Activated T-helper 17 cell treated with anti-CD3 and anti-CD28 coated beads, Interleukin-2, amount 50 U/mL, for 72 hours (primary cell): ENCODE data around the gene WHRN. TPM values are rescaled to one million over a fixed set of nuclear protein-coding genes. Genes with fewer than 3 reads are reported as not detected.

ENCODE experiments used
- ATAC-seq: fragments of 150-1000 bp; cut with Tn5 transposase; replicated peaks from 2 replicates; pipeline ENCODE4 v1.10.0; 2021; ENCODE audit warnings: mild to moderate bottlenecking, moderate library complexity
- H3K27ac Mint-ChIP-seq: one replicate; pipeline ENCODE4 v1.8.0; 2022; ENCODE audit warnings: mixed read lengths
- H3K27me3 Mint-ChIP-seq: one replicate; pipeline ENCODE4 v1.8.0; 2022; ENCODE audit warnings: mixed read lengths
- H3K36me3 Mint-ChIP-seq: one replicate; pipeline ENCODE4 v1.8.0; 2022; ENCODE audit warnings: low read depth, mild to moderate bottlenecking, mixed read lengths
- H3K4me1 Mint-ChIP-seq: one replicate; pipeline ENCODE4 v1.8.0; 2022; ENCODE audit warnings: mixed read lengths
- H3K4me3 Mint-ChIP-seq: one replicate; pipeline ENCODE4 v1.8.0; 2022; ENCODE audit warnings: mild to moderate bottlenecking, mixed read lengths
- H3K9me3 Mint-ChIP-seq: one replicate; pipeline ENCODE4 v1.8.0; 2022; ENCODE audit warnings: mixed read lengths
- total RNA-seq, 2 donors: library from RNA; stranded (reverse); gene quantifications; one replicate each; pipeline ENCODE4 v1.2.3, GENCODE V29; 2022

The WHRN gene
- total RNA-seq, 2 donors from 2014 or later, result 4.0 to 29.1 TPM

DNA sequence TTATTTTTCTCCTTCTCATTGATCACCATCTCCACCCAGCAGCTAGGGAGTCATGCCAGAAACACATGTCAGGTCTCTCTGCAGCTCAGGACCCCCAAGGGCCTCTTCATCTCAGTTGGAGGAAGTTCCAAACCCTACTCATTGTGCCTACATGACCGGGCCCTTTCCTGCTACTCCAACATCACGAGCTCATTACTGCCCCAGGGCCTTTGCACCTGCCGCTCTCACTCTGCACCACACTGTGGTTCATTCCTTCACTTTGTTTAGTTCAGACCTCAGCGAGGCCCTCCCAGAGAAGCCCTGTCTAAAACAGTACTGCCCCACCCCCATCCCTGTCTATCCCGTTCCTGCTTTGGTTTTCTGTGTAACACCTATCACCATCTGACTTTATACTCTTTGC is 95.4 kb downstream of the WHRN start:
- Mint-ChIP-seq H3K27me3 (no peaks in the 10 kb centered on the region), H3K9me3 (no peaks in the 10 kb centered on the region), H3K4me1 (no peaks in the 10 kb centered on the region), H3K36me3 (no peaks in the 10 kb centered on the region), H3K4me3 (no peak overlapping the region), H3K27ac (peak overlapping the region; percentile 12)
- ATAC-seq, result no peak

- Mint-ChIP-seq H3K9me3 (no peaks in the 10 kb centered on the region), H3K36me3 (no peaks in the 10 kb centered on the region), H3K4me3 (no peak overlapping the region), H3K27ac (peak overlapping the region; percentile 12), H3K4me1 (no peaks in the 10 kb centered on the region), H3K27me3 (no peaks in the 10 kb centered on the region)
- no peak for ATAC-seq
These were observed 96.0 kb downstream of the WHRN start for GRCh38 chr9:114409103-114409780.

DNA sequence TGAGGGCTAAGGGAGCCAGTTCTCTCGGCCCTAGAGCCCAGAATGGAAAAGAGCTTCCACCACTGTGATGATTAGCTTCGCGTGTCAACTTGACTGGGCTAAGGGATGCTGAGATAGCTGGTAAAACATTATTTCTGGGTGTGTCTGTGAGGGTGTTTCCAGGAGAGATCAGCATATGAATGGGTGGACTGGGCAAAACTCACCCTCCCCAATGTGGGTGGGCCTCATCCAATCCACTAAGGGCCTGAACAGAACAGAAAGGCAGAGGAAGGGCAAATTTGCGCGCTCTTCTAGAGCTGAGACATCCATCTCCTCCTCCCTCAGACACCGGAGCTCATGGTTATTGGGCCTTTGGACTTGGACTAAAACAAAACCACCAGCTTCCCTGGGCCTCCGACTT is 96.6 kb downstream of the WHRN start:
- Mint-ChIP-seq H3K36me3 (no peaks in the 10 kb centered on the region), H3K27ac (peak overlapping the region; percentile 38), H3K4me1 (no peaks in the 10 kb centered on the region), H3K27me3 (no peaks in the 10 kb centered on the region), H3K4me3 (no peak overlapping the region), H3K9me3 (no peaks in the 10 kb centered on the region)
- no peak for ATAC-seq

- Mint-ChIP-seq H3K4me1 (no peaks in the 10 kb centered on the region), H3K36me3 (no peaks in the 10 kb centered on the region), H3K27me3 (no peaks in the 10 kb centered on the region), H3K4me3 (no peak overlapping the region), H3K9me3 (no peaks in the 10 kb centered on the region), H3K27ac (peak overlapping the region; percentile 45)
- no peak for ATAC-seq
These were observed 97.4 kb downstream of the WHRN start for GRCh38 chr9:114407889-114408288.

DNA sequence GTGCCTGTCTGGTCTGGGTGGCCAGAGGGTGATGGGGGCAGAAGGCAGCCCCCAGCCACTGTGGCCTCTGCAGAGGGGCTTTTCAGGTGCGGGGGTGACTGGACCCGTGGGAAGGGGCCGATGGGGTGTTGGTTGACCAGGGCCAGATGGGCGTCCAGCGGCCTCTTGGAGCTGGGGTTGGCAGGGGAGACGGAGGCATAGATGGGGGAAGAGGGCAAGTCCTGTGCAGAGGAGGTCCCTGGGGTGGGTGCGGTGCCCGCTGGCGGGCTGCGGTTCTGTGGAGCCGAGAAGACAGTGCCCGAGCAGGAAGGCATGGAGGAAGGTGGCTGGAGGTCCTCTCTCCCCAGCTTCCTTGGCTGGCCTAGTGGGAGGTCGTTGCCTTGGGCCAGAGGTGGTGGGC is 98.8 kb downstream of the WHRN start:
- no peaks in the 10 kb centered on the region for H3K36me3 Mint-ChIP-seq
- ATAC-seq, result no peak
- no peaks in the 10 kb centered on the region for H3K4me1 Mint-ChIP-seq
- no peaks in the 10 kb centered on the region for H3K27me3 Mint-ChIP-seq
- no peak overlapping the region for H3K4me3 Mint-ChIP-seq
- H3K27ac Mint-ChIP-seq, result no peak overlapping the region
- H3K9me3 Mint-ChIP-seq, result no peaks in the 10 kb centered on the region

- Mint-ChIP-seq H3K9me3 (no peaks in the 10 kb centered on the region), H3K4me3 (no peak overlapping the region), H3K27me3 (no peaks in the 10 kb centered on the region), H3K36me3 (no peaks in the 10 kb centered on the region), H3K27ac (no peak overlapping the region), H3K4me1 (no peaks in the 10 kb centered on the region)
- peak; percentile 98 for ATAC-seq
These were observed 99.8 kb downstream of the WHRN start for GRCh38 chr9:114405294-114406034.

- Mint-ChIP-seq H3K4me3 (no peak overlapping the region), H3K27ac (no peak overlapping the region), H3K9me3 (no peaks in the 10 kb centered on the region), H3K36me3 (no peaks in the 10 kb centered on the region), H3K27me3 (no peaks in the 10 kb centered on the region), H3K4me1 (no peaks in the 10 kb centered on the region)
- ATAC-seq, result no peak
These were observed 100.7 kb downstream of the WHRN start for GRCh38 chr9:114404531-114404930.

DNA sequence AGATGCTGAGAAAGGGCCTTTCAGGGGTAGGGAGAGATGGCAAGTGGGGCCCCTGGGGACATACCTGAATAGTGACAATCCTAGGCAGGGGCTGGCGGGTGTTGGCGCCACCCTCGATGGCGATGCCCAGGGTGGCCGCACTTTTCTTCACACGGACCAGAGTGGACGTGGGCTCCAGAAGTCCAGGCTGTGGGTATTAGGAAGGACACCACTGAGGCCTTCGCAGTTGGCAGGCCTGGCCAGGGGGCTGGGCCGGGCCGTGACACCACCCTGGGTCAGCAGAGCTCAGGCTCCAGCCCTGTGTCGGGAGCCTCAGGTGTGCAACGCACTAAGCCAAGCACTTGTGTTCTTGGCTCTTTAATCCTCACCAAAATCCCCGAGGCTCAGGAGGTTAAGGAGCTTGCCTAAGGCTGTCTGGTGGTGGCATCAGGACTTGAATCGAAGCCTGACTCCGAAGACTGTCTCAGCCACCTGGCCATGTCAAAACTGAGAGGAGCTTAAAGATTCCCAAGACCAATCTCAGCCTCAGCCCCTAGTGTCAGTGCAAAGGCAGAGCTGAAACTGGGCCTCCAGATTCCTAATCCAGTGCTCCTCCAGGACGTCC is 102.0 kb downstream of the WHRN start:
- Mint-ChIP-seq H3K36me3 (no peaks in the 10 kb centered on the region), H3K27ac (no peak overlapping the region), H3K27me3 (no peaks in the 10 kb centered on the region), H3K4me3 (no peak overlapping the region), H3K9me3 (no peaks in the 10 kb centered on the region), H3K4me1 (no peaks in the 10 kb centered on the region)
- no peak for ATAC-seq

DNA sequence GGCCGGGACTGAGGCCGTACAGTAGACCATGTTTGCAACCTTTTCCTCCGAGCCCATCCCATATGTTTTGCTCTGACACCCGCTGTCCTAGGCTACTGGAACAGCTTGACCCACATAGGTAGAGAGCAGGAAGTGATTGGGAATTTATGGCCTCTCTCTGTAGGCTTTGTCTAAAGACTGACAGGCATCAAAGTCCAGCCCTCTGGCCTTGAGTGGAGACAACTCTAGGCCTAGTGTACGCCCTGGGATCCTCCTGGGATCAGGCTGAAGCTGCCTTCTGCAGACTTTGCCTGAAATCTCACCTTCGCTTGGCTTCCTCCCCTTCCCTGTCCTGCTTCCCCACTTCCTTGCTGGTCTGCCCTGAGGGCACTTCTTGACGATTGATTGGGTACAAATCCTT is 103.9 kb downstream of the WHRN start:
- Mint-ChIP-seq H3K27ac (no peak overlapping the region), H3K9me3 (no peaks in the 10 kb centered on the region), H3K27me3 (no peaks in the 10 kb centered on the region), H3K36me3 (peaks cover 14% of the 10 kb centered on the region), H3K4me3 (no peak overlapping the region), H3K4me1 (peaks cover 10% of the 10 kb centered on the region)
- ATAC-seq, result no peak

- no peak for ATAC-seq
- peaks cover 20% of the 10 kb centered on the region for H3K36me3 Mint-ChIP-seq
- H3K4me3 Mint-ChIP-seq, result no peak overlapping the region
- H3K9me3 Mint-ChIP-seq, result no peaks in the 10 kb centered on the region
- no peaks in the 10 kb centered on the region for H3K27me3 Mint-ChIP-seq
- no peak overlapping the region for H3K27ac Mint-ChIP-seq
- H3K4me1 Mint-ChIP-seq, result peaks cover 12% of the 10 kb centered on the region
These were observed 104.5 kb downstream of the WHRN start for GRCh38 chr9:114400772-114401171.

- ATAC-seq, result no peak
- no peak overlapping the region for H3K4me3 Mint-ChIP-seq
- no peak overlapping the region for H3K27ac Mint-ChIP-seq
- H3K9me3 Mint-ChIP-seq, result no peaks in the 10 kb centered on the region
- peaks cover 25% of the 10 kb centered on the region for H3K36me3 Mint-ChIP-seq
- peaks cover 18% of the 10 kb centered on the region for H3K4me1 Mint-ChIP-seq
- H3K27me3 Mint-ChIP-seq, result no peaks in the 10 kb centered on the region
These were observed 105.1 kb downstream of the WHRN start for GRCh38 chr9:114400219-114400618.

DNA sequence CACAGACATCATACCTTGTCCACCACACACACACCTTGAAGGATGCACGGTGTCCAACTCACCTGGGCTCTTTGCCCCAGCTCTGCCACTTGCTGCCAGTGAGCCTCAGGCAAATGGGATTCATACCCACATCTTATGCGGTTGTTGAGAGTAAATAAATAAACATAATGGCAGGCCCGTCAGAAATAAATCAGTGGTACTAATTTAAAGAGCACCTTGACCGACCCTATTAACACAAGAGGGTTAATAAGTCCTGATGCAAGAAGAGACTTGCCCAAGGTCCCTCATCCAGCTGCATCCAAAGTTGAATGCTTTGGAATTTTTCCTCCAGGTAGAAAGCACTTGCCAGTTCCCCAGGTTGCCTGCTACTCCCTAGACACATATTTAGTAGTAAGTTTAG is 105.9 kb downstream of the WHRN start:
- no peak for ATAC-seq
- Mint-ChIP-seq H3K9me3 (no peaks in the 10 kb centered on the region), H3K27ac (no peak overlapping the region)

DNA sequence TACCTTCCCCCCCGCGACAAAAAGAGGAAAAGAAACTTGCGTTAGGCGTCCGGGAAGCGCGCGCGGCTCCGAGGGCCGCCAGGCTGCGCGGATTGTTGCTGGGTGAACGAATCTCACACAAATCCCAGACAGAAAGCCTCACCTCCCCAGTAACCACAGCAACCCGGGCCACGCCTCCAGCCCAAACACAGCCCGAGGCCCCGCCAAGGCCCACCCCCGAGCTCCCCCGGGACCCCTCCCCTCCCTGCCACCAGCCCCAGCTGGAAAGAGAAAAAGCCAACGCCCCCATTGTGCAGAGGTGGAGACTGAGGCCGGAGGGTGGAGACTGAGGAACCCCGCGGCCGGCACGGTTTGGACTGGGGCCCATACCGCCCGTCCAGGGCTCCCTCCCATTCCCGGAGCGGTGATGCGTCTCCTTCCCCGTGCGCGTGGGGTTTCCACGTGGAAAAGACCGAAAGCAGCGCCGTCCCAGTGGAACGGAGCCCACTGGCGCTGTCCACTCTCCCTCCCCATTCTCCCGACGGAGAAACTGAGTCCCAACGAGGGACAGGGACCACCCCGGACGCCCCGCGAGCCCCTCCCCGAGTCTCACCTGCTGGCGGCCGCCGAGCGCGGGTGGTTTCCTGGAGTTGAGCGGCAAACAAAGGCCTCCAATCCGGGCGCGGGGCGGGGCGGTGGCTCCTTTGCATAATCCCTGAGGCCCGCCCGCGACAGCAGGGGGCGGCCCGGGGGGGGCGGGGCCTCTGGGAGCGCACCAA is 107.2 kb downstream of the WHRN start:
- no peaks in the 10 kb centered on the region for H3K9me3 Mint-ChIP-seq
- peak; percentile 93 for ATAC-seq
- H3K4me3 Mint-ChIP-seq, result peak overlapping the region; percentile 89
- H3K27me3 Mint-ChIP-seq, result no peaks in the 10 kb centered on the region
- H3K4me1 Mint-ChIP-seq, result peaks cover 29% of the 10 kb centered on the region
- peaks cover 46% of the 10 kb centered on the region for H3K36me3 Mint-ChIP-seq
- peak overlapping the region; percentile 85 for H3K27ac Mint-ChIP-seq

More for the DNA sequence above, 105.9 kb downstream of the WHRN start:
- Mint-ChIP-seq H3K36me3 (peaks cover 34% of the 10 kb centered on the region), H3K4me3 (peak overlapping the region; percentile 89), H3K4me1 (peaks cover 23% of the 10 kb centered on the region), H3K27me3 (no peaks in the 10 kb centered on the region)

- Mint-ChIP-seq H3K36me3 (peaks cover 52% of the 10 kb centered on the region), H3K27me3 (no peaks in the 10 kb centered on the region), H3K27ac (peak overlapping the region; percentile 85), H3K4me3 (peak overlapping the region; percentile 89), H3K9me3 (no peaks in the 10 kb centered on the region), H3K4me1 (peaks cover 34% of the 10 kb centered on the region)
- peak; percentile 11 for ATAC-seq
These were observed 107.9 kb downstream of the WHRN start for GRCh38 chr9:114397219-114397847.
